ENCODE results near the gene RHOC. TPM values are rescaled to one million over a fixed set of nuclear protein-coding genes. Genes with fewer than 3 reads are reported as not detected.

RHOC gene
- total RNA-seq (2022; extraction: Qiagen RNA extraction; ENCODE audit: low read depth), result 344 to 388 TPM (median 368 TPM) in 5 replicates

GRCh38 chr1:112706505-112707220 is at the start of gene RHOC:
Gene RHOC, minus strand, starts transcription at chr1:112707127. Its CDS starts 3,328 bp downstream, at chr1:112703799.

GRCh38 chr1:112715264-112716053 is 8.5 kb upstream of the RHOC start, which contains the start of gene PPM1J:
Gene PPM1J, minus strand, starts transcription at chr1:112715332. Its CDS starts 31 bp downstream, at chr1:112715301.

GRCh38 chr1:112674440-112674985 is 32.4 kb downstream of the RHOC start, which contains the start of gene MOV10:
Gene MOV10, plus strand, starts transcription at chr1:112674659. Its CDS starts 254 bp downstream, at chr1:112674913.

Other genes with a start within 250 kb of the RHOC start
- gene WNT2B, start 198.2 kb downstream of the RHOC start, total RNA-seq (2022; extraction: Qiagen RNA extraction; ENCODE audit: low read depth), result 0.24 to 0.44 TPM (median 0.27 TPM) in 5 replicates
- gene ST7L, start 88.0 kb downstream of the RHOC start, total RNA-seq (2022; extraction: Qiagen RNA extraction; ENCODE audit: low read depth), result 9.4 to 12.9 TPM (median 10.9 TPM) in 5 replicates
- gene CAPZA1, start 87.3 kb downstream of the RHOC start, total RNA-seq (2022; extraction: Qiagen RNA extraction; ENCODE audit: low read depth), result 58.0 to 85.4 TPM (median 63.1 TPM) in 5 replicates
- 25.7 to 37.5 TPM (median 28.0 TPM) in 5 replicates for gene MOV10, start 32.5 kb downstream of the RHOC start, total RNA-seq (2022; extraction: Qiagen RNA extraction; ENCODE audit: low read depth)
- 0.79 to 1.5 TPM (median 0.96 TPM) in 5 replicates for gene PPM1J, start 8.2 kb upstream of the RHOC start, total RNA-seq (2022; extraction: Qiagen RNA extraction; ENCODE audit: low read depth)
- 47.8 to 60.7 TPM (median 50.5 TPM) in 5 replicates for gene SLC16A1, start 249.1 kb upstream of the RHOC start, total RNA-seq (2022; extraction: Qiagen RNA extraction; ENCODE audit: low read depth)

Measured in A549 treated with CpdA at 1 μM for 4 hours (cell line).